ENCODE measurements around the gene CYP26B1.
A peak's percentile ranks its signal among the peaks of the same experiment; 100 is the strongest.

The CYP26B1 gene

DNA sequence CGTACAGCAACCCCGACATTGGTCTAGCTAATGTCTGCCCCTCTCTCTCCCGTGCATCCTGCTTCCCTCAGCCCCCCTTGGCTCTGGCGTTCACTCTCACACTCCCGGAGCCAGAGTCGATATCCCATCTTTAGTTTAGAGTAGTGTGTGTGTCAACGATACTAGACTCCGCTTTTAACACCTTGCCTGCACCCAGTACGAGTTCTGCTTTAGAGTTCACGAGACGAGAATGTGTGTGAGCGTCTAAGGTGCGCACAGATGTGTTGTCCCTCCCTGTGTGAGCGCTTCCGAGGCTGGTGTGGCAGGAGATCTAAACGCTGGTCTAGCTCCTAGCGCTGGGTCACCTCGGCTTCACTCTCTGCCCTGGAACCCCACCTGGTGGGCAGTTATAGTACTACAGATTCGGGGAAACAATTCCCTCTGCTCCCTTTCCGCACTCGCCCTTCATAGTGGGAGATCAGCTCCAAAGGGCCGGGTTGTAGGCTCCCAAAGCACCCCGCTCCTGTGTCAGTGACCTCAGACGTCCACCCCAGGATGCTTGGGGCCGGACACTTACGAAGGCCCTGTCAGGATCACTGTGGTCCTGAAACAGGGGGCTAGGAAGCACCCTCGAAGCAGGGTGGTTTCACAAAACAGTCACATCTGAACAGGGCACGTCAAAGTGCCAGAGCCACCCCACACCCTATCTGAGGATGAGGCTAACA is 2.6 kb upstream of the CYP26B1 start:
- peak; percentile 21 for DNase-seq (ENCODE audit: low read depth)
- peak overlapping the region; percentile 45 for H3K4me3 ChIP-seq (ENCODE audit: low read length)
- TF ChIP-seq, protein P1, sequence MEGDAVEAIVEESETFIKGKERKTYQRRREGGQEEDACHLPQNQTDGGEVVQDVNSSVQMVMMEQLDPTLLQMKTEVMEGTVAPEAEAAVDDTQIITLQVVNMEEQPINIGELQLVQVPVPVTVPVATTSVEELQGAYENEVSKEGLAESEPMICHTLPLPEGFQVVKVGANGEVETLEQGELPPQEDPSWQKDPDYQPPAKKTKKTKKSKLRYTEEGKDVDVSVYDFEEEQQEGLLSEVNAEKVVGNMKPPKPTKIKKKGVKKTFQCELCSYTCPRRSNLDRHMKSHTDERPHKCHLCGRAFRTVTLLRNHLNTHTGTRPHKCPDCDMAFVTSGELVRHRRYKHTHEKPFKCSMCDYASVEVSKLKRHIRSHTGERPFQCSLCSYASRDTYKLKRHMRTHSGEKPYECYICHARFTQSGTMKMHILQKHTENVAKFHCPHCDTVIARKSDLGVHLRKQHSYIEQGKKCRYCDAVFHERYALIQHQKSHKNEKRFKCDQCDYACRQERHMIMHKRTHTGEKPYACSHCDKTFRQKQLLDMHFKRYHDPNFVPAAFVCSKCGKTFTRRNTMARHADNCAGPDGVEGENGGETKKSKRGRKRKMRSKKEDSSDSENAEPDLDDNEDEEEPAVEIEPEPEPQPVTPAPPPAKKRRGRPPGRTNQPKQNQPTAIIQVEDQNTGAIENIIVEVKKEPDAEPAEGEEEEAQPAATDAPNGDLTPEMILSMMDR (conservative IDR thresholded peaks at IDR 0.05; ENCODE audit: low read depth, low read length), result peak; percentile 81

DNA sequence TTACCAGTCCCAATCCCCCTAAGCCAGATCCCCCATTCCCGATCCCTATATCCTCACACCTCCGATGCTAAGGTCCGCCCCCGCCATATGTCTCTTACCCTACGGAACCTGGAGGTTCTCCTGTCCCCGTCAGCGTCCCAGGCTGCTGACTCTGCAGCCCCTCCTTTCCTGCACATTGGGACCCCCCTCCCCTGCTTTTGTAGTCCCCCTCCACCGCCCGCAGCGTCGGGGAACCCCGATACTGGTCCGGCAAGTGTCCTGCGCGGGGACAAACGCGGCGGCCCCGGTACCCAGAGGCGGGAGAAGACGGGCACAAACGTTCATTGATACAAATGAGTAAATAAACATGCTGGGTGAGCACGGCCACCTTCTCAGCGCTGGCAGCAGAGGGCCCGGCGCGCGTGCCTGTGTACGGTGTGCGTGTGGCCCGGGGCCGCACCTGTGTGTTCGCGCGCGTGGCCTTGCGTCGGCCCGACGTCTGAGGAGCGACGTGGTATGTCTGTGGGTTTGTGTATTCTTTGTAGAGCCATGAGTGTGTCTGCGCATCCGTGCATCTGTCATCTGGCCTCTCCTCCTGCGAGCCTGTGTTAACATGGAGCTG is 2.0 kb upstream of the CYP26B1 start:
- no peak for DNase-seq (ENCODE audit: low read depth)
- TF ChIP-seq, protein P1 (conservative IDR thresholded peaks at IDR 0.05; ENCODE audit: low read depth, low read length), result no peak
- H3K4me3 ChIP-seq (ENCODE audit: low read length), result peak overlapping the region; percentile 45

DNA sequence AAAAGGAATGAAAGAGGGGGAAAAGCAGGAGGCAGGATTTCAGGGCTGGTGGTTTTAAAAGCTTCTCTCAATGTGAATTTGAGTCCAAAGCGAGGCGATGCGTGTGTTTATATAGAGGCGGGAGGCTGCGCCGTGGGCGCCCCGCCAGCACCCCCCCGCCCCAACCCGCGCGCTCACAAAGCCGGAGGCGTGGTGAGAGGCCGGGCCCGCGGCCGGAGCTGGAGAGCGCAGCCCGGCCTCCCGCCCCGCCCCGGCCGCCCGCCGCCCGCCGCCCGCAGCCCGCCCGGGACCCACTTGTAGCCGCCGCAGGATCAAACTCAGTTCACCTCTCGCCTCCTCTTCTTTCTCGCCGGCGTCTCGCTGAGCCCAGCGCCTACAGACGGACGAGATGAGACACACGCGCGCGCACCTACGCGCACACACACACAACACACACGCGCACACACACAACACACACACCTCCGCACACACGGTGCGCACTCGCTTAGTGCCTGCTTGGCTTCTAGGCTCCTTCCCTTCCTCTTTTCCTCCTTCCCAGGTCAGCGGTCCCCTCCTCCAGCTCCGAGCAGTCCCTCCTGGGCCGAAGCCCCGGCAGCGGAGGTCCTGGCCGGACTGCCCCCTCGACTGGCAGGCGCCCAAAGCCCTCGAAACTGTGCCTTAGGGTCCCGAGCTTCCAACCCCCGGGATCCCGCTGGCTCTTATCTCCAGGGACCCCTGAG is 1.3 kb upstream of the CYP26B1 start:
- no peak for DNase-seq (ENCODE audit: low read depth)
- H3K4me3 ChIP-seq (ENCODE audit: low read length), result peak overlapping the region; percentile 54
- TF ChIP-seq, protein P1 (conservative IDR thresholded peaks at IDR 0.05; ENCODE audit: low read depth, low read length), result no peak

DNA sequence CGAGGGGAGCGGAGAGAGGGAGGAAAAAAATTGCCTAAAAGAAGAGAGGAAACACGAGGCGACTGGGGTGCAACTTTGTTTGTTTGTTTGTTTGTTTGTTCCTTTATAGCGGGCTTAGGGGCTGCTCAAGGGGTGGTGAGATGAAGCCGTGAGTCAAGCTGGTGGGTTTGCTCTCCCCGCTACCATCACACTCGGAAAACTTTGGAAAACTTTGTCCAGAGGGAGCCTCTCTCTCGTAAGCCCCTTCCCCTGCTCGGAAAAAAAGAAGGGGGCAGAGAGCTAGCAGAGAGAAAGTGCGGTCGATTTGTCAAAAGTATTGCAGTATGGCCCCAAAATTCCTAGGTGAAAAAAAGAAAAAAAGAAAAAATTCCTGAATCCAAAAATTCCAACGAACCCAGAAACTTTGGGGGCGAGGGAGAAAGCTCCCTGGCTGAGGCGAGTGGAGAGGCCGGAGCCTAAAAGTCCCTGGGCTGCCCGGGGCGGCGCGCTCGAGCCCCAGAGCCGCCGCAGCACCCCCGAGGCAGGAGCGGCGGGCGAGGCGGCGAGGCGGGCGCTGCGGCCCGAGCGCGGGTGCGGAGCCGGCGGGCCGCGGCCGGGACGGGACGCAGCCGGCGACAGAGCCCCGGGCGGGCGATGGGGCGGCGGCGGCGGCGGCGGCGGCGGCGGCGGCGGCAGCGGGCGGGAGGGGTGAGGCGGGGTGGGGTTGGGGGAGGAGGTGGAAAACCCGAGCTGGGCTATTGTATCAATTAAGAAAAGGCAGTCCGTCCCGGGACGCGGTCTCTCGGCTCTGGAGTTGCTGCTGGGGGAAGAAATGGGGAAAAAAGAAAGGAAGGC is 558 bp upstream of the CYP26B1 start:
- TF ChIP-seq, protein P1 (conservative IDR thresholded peaks at IDR 0.05; ENCODE audit: low read depth, low read length), result no peak
- DNase-seq (ENCODE audit: low read depth), result no peak
- peak overlapping the region; percentile 54 for H3K4me3 ChIP-seq (ENCODE audit: low read length)

DNA sequence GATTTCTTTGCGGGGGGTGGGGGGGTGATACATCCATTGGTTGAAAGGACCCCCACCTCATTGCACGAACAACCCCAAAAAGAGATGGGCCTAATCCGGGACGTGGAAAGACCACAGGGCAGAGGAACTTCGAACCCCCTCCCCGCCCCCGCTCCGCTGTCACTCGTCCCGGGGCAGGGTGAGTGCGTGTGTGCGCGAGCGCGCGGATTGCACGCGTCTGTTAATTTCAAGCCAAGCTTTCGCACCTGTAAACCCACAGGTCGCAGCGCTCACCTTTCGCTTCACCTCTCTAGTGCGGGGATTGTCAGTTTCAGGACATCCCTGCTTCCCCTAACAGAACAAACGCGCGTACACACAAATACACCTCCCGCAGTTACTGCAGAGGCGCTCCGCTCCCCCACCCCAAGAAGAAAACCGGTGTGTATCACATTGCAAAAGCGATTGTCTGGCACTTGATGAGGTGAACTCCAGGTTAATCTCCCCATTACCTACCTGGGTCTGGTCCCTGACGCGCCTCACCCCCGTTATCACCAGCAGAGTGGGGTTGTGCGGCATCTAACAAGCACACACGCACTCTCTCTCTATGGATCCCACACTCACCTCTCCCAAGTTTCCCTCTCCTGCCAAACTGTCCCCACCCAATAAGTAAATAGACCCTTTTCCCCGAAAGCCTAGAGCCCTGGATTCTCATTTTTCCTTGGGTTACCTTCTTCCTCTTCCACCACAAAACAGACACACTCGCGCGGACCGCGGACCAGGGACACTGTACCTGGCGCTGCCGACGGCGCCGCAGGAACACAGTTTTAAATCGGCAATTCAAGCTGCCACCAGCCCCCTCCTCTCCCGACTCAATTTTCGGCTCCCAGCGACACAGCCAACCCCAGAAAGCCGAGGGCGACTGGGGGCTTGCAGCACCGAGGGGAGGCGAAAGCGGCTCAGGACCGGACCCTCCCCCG is 1.0 kb downstream of the CYP26B1 start:
- no peak overlapping the region for H3K4me3 ChIP-seq (ENCODE audit: low read length)
- DNase-seq (ENCODE audit: low read depth), result no peak

More for the DNA sequence above, 1.0 kb downstream of the CYP26B1 start:
- TF ChIP-seq, protein P1 (conservative IDR thresholded peaks at IDR 0.05; ENCODE audit: low read depth, low read length), result no peak
